Measurements from ENCODE around the gene MYL12B. TPM values are rescaled to one million over a fixed set of nuclear protein-coding genes. Genes with fewer than 3 reads are reported as not detected.

The MYL12B gene
- polyA plus RNA-seq, 2 of the 4 experiments (the other 2 are of a cell fraction), result 419 to 498 TPM

DNA sequence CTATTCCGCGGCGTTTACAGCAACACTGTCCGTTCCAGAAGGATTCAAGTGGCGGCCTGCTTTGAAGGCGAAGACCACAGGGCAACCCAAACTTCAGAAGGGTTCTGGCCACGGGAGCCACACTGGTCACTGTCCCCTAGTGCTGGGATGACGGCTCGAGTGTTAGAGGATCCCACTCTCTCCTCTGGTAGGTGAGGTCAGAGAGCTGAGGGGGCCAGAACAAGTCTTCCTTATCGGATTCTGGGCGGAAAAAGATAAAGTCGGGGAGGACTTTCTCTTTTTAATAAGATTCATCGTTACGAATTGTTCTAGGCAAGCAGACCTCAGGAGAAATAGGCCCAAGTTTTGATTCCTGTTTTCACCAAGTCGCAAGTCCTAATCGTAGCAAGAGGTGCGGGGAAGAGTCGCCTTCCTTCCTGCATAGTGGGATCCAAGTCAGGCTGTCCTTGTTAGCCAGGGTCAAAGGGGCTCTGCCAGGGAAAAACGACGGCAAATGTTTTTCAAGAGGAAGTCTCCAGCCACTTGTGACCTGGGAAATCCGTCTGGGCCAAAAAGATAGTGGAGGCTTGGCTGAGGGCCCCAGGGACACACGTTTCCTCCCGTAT is 15.2 kb upstream of the MYL12B start:
- DNase-seq (ENCODE audit: low read depth in 1 of 2, low spot score in 1 of 2), result no peak

DNA sequence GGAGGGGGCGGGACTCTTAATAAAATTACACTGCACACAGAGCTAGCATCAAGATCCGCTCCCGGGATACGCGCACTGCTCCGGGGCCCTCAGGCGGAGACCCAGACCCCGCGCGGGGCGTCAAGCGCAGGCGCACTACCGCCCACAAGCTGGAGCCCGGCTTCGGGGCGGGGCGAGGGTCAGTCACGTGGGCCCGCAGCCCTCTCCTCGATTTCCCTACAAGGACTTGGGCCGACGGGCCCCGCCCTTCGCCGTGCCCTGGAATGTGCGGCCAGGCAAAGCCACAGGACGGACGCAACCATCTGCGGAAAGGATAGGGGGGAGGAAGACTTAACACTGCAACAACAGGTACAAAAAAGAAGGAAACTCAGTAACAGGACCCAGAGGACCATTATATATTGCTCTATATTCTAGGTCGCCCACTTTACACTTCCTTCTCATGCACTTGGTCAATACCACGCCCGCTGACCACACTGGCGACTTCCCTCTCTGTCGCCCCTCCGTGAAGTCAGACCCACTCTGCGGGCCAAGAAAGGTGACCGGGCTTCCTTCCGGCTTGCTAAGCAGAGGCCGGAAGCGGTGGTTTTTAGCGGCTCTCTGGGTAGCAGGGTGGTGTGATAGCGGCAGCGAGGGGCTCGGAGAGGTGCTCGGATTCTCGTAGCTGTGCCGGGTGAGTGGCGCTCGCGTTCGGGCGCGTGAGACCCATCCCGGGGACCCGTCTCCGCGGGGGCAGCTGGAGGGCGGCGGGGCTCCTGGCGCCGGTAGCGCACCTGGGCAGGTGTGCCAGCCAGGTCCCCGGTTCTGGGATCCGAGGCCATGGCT is 14.5 kb upstream of the MYL12B start, which contains the start of gene MYL12A:
Gene MYL12A (plus strand): TSS at position 562 of the 822 bp plus-strand sequence. CDS start 5,447 bp downstream, outside the sequence.
- H3K27ac ChIP-seq, result peak within 1 kb of the TSS; percentile 93 to 98
- DNase-seq (ENCODE audit: low read depth in 1 of 2, low spot score in 1 of 2), result peak; percentile 67 to 98
- H3K4me1 ChIP-seq, result peaks cover 38% of the 10 kb centered on the region
- no peaks in the 10 kb centered on the region for H3K9me3 ChIP-seq
- CTCF ChIA-PET, result interaction anchor here (0.6 to 3.1 kb wide), 15 partner anchors 12 to 483 kb away, joined by 3 to 35 read pairs (median 5); no protein-coding TSS in a partner anchor
- peak within 1 kb of the TSS; percentile 82 for H3K4me3 ChIP-seq
- WGBS (ENCODE audit: missing lambda C conversion rate), result 2% methylated on average over 18 of the region's 65 CpGs
- ATAC-seq, result peak; percentile 87 to 88
- POLR2A ChIA-PET, result interaction anchor here (0.5 to 1.9 kb wide), 8 partner anchors 201 to 734 kb away, joined by 3 to 7 read pairs (median 4); no protein-coding TSS in a partner anchor
- H3K4me2 ChIP-seq, result peak within 1 kb of the TSS; percentile 91
- no peak for FAIRE-seq
- TF ChIP-seq RFX5 (IDR thresholded peaks at IDR 0.05), result no peak; the same call in 1 of the 2 replicates
- peak; percentile 87 for TF ChIP-seq PHF8 (IDR thresholded peaks at IDR 0.05; ENCODE audit: borderline replicate concordance, low read depth)
- peak; percentile 81 for TF ChIP-seq GATA3 (IDR thresholded peaks at IDR 0.05; ENCODE audit: borderline replicate concordance)
- TF ChIP-seq CBX2 (IDR thresholded peaks at IDR 0.05; ENCODE audit: borderline replicate concordance, low read depth), result no peak
- TF ChIP-seq CHD2 (IDR thresholded peaks at IDR 0.05; ENCODE audit: low read length, partially characterized antibody), result no peak
- TF ChIP-seq MAZ (IDR thresholded peaks at IDR 0.05; ENCODE audit: borderline replicate concordance, low read depth, low read length), result no peak
- TF ChIP-seq HOXA7 (CRISPR knock-in tag; IDR thresholded peaks at IDR 0.05), result no peak
- TF ChIP-seq POLR2AphosphoS2 (conservative IDR thresholded peaks at IDR 0.05; ENCODE audit: low read length), result no peak
- TF ChIP-seq, protein P1, sequence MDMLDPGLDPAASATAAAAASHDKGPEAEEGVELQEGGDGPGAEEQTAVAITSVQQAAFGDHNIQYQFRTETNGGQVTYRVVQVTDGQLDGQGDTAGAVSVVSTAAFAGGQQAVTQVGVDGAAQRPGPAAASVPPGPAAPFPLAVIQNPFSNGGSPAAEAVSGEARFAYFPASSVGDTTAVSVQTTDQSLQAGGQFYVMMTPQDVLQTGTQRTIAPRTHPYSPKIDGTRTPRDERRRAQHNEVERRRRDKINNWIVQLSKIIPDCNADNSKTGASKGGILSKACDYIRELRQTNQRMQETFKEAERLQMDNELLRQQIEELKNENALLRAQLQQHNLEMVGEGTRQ (IDR thresholded peaks at IDR 0.05), result peak; percentile 96
- no peak for TF ChIP-seq SREBF2 (IDR thresholded peaks at IDR 0.05)
- TF ChIP-seq, protein P2, sequence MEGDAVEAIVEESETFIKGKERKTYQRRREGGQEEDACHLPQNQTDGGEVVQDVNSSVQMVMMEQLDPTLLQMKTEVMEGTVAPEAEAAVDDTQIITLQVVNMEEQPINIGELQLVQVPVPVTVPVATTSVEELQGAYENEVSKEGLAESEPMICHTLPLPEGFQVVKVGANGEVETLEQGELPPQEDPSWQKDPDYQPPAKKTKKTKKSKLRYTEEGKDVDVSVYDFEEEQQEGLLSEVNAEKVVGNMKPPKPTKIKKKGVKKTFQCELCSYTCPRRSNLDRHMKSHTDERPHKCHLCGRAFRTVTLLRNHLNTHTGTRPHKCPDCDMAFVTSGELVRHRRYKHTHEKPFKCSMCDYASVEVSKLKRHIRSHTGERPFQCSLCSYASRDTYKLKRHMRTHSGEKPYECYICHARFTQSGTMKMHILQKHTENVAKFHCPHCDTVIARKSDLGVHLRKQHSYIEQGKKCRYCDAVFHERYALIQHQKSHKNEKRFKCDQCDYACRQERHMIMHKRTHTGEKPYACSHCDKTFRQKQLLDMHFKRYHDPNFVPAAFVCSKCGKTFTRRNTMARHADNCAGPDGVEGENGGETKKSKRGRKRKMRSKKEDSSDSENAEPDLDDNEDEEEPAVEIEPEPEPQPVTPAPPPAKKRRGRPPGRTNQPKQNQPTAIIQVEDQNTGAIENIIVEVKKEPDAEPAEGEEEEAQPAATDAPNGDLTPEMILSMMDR (IDR thresholded peaks at IDR 0.05), result no peak
- no peak for TF ChIP-seq JUNB (IDR thresholded peaks at IDR 0.05)
- no peak for TF ChIP-seq MAFK (IDR thresholded peaks at IDR 0.05; ENCODE audit: partially characterized antibody)
- no peak for TF ChIP-seq ZFP36 (IDR thresholded peaks at IDR 0.05; ENCODE audit: borderline replicate concordance, partially characterized antibody)
- TF ChIP-seq, protein P3, sequence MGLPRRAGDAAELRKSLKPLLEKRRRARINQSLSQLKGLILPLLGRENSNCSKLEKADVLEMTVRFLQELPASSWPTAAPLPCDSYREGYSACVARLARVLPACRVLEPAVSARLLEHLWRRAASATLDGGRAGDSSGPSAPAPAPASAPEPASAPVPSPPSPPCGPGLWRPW (IDR thresholded peaks at IDR 0.05), result no peak
- TF ChIP-seq, protein P4, sequence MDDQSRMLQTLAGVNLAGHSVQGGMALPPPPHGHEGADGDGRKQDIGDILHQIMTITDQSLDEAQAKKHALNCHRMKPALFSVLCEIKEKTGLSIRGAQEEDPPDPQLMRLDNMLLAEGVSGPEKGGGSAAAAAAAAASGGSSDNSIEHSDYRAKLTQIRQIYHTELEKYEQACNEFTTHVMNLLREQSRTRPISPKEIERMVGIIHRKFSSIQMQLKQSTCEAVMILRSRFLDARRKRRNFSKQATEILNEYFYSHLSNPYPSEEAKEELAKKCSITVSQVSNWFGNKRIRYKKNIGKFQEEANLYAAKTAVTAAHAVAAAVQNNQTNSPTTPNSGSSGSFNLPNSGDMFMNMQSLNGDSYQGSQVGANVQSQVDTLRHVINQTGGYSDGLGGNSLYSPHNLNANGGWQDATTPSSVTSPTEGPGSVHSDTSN (IDR thresholded peaks at IDR 0.05), result no peak
- no peak for TF ChIP-seq EP300 (IDR thresholded peaks at IDR 0.05)
- no peak for TF ChIP-seq NPAS2 (CRISPR knock-in tag; IDR thresholded peaks at IDR 0.05; ENCODE audit: borderline replicate concordance)
- TF ChIP-seq, protein P5, sequence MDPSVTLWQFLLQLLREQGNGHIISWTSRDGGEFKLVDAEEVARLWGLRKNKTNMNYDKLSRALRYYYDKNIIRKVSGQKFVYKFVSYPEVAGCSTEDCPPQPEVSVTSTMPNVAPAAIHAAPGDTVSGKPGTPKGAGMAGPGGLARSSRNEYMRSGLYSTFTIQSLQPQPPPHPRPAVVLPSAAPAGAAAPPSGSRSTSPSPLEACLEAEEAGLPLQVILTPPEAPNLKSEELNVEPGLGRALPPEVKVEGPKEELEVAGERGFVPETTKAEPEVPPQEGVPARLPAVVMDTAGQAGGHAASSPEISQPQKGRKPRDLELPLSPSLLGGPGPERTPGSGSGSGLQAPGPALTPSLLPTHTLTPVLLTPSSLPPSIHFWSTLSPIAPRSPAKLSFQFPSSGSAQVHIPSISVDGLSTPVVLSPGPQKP (IDR thresholded peaks at IDR 0.05; ENCODE audit: low read depth, low read length), result no peak
- TF ChIP-seq ZC3H11A (IDR thresholded peaks at IDR 0.05), result no peak
- no peak for TF ChIP-seq CBX8 (IDR thresholded peaks at IDR 0.05)
- TF ChIP-seq HDAC2 (IDR thresholded peaks at IDR 0.05), result no peak
- no peak for TF ChIP-seq FOSB (CRISPR knock-in tag; IDR thresholded peaks at IDR 0.05)
- peak; percentile 69; the same call in 1 of the 2 replicates for TF ChIP-seq BHLHE40 (IDR thresholded peaks at IDR 0.05; ENCODE audit: low read depth, low read length)
- TF ChIP-seq TFCP2L1 (CRISPR knock-in tag; IDR thresholded peaks at IDR 0.05), result no peak
- no peak for TF ChIP-seq EHF (CRISPR knock-in tag; IDR thresholded peaks at IDR 0.05)
- no peak for TF ChIP-seq ESRRA (IDR thresholded peaks at IDR 0.05; ENCODE audit: borderline replicate concordance, low read length)
- TF ChIP-seq HOXB5 (CRISPR knock-in tag; IDR thresholded peaks at IDR 0.05), result no peak
- no peak for TF ChIP-seq KDM1A (IDR thresholded peaks at IDR 0.05; ENCODE audit: low read depth)
- no peak for TF ChIP-seq MYC (IDR thresholded peaks at IDR 0.05; ENCODE audit: borderline replicate concordance, low read length)

More for the DNA sequence above, 15.2 kb upstream of the MYL12B start:
- peak; percentile 10 to 54 for ATAC-seq
- no peaks in the 10 kb centered on the region for H3K9me3 ChIP-seq
- H3K27ac ChIP-seq, result peak overlapping the region; percentile 93 to 98
- peaks cover 31% of the 10 kb centered on the region for H3K4me1 ChIP-seq
- TF ChIP-seq, protein P6, sequence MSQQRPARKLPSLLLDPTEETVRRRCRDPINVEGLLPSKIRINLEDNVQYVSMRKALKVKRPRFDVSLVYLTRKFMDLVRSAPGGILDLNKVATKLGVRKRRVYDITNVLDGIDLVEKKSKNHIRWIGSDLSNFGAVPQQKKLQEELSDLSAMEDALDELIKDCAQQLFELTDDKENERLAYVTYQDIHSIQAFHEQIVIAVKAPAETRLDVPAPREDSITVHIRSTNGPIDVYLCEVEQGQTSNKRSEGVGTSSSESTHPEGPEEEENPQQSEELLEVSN (IDR thresholded peaks at IDR 0.05; ENCODE audit: borderline replicate concordance, low read depth), result no peak
- TF ChIP-seq NR3C1 (IDR thresholded peaks at IDR 0.05), result no peak
- FAIRE-seq, result no peak
- peak overlapping the region; percentile 41 for H3K4me3 ChIP-seq
- CTCF ChIA-PET, result interaction anchor here (0.5 to 3.1 kb wide), 40 partner anchors 13 to 483 kb away, joined by 3 to 35 read pairs (median 5); partner anchors contain the start of gene MYOM1
- H3K4me2 ChIP-seq, result peak overlapping the region; percentile 71
- WGBS (ENCODE audit: missing lambda C conversion rate), result 3% methylated on average over 21 of the region's 23 CpGs
- POLR2A ChIA-PET, result interaction anchor here (0.7 to 1.9 kb wide), 7 partner anchors 201 to 356 kb away, joined by 3 to 7 read pairs (median 3); no protein-coding TSS in a partner anchor
